Activated T-cell treated with anti-CD3 and anti-CD28 coated beads, Interleukin-2, amount 50 U/mL, for 48 hours (primary cell): ENCODE data around the gene MZF1.
A peak's percentile ranks its signal among the peaks of the same experiment; 100 is the strongest.

ENCODE experiments used
- DNase-seq, 2 experiments: peaks; one replicate each; pipeline ENCODE4 v3.0.0-alpha.2; 2020

The MZF1 gene

GRCh38 chr19:58569943-58570670 is 3.0 kb downstream of the MZF1 start:
- DNase-seq: peak; percentile 14

- DNase-seq: peak; percentile 11 to 13
Observed at GRCh38 chr19:58569191-58569942, 3.8 kb downstream of the MZF1 start.

- DNase-seq: peak in 1 of 2 experiments; percentile 13
Observed at GRCh38 chr19:58568453-58569130, 4.5 kb downstream of the MZF1 start.

- peak in 1 of 2 experiments; percentile 3 for DNase-seq
Observed at GRCh38 chr19:58566989-58567388, 6.1 kb downstream of the MZF1 start.

- DNase-seq: no peak
Observed at GRCh38 chr19:58563823-58564222, 9.3 kb downstream of the MZF1 start.

- DNase-seq: peak; percentile 53 to 58
Observed at GRCh38 chr19:58563034-58563573, 10.0 kb downstream of the MZF1 start.

- peak; percentile 61 to 71 for DNase-seq
Observed at GRCh38 chr19:58562122-58563033, 10.8 kb downstream of the MZF1 start.

- no peak for DNase-seq
Observed at GRCh38 chr19:58561373-58562121, 11.6 kb downstream of the MZF1 start.

- DNase-seq: no peak
Observed at GRCh38 chr19:58560921-58561320, 12.2 kb downstream of the MZF1 start.

GRCh38 chr19:58560007-58560887 is 12.9 kb downstream of the MZF1 start:
- no peak for DNase-seq

- DNase-seq: peak; percentile 88 to 89
Observed at GRCh38 chr19:58559275-58560006, 13.7 kb downstream of the MZF1 start.

GRCh38 chr19:58558623-58559274 is 14.4 kb downstream of the MZF1 start:
- peak; percentile 99 to 100 for DNase-seq

- DNase-seq: peak in 1 of 2 experiments; percentile 66
Observed at GRCh38 chr19:58558066-58558622, 15.0 kb downstream of the MZF1 start, which contains the start of gene UBE2M. Gene UBE2M, minus strand, starts transcription at chr19:58558611. Its CDS starts 230 bp downstream, at chr19:58558381.

GRCh38 chr19:58557221-58558065 is 15.7 kb downstream of the MZF1 start:
- no peak for DNase-seq

- peak in 1 of 2 experiments; percentile 20 for DNase-seq
Observed at GRCh38 chr19:58556622-58557220, 16.4 kb downstream of the MZF1 start.

- peak in 1 of 2 experiments; percentile 21 for DNase-seq
Observed at GRCh38 chr19:58555920-58556621, 17.1 kb downstream of the MZF1 start.
